Fibroblast of lung (primary cell): ENCODE results near the gene LSAMP. TPM values are rescaled to one million over a fixed set of nuclear protein-coding genes. Genes with fewer than 3 reads are reported as not detected.

Experiments
- DNase-seq, 2 donors: peaks; one replicate each; pipeline versions ENCODE4 v3.0.0 to v3.0.0-alpha.2; 2010; ENCODE audit warnings: low read depth in 2 of 2
- H2AFZ ChIP-seq: 2 replicates; pipeline ENCODE4 v1.5.1; 2012; ENCODE audit warnings: low read length, control low read depth, inconsistent platforms
- H3K27ac ChIP-seq: 2 replicates; pipeline ENCODE4 v1.5.1; 2011; ENCODE audit warnings: low read length, control low read depth; ENCODE audit not compliant: insufficient read depth
- H3K27me3 ChIP-seq: 2 replicates; pipeline ENCODE4 v1.5.1; 2011; ENCODE audit warnings: mild to moderate bottlenecking, low read length; ENCODE audit not compliant: control insufficient read depth, insufficient read depth
- H3K36me3 ChIP-seq: 2 replicates; pipeline ENCODE4 v1.5.1; 2011; ENCODE audit warnings: low read length; ENCODE audit not compliant: control insufficient read depth, insufficient read depth
- H3K4me1 ChIP-seq: 2 replicates; pipeline ENCODE4 v1.5.1; 2011; ENCODE audit warnings: low read length; ENCODE audit not compliant: control insufficient read depth, insufficient read depth; ENCODE audit errors: extremely low read depth
- H3K4me2 ChIP-seq: 2 replicates; pipeline ENCODE4 v1.5.1; 2011; ENCODE audit warnings: low read length, control low read depth; ENCODE audit not compliant: insufficient read depth; ENCODE audit errors: extremely low read depth
- H3K4me3 ChIP-seq, 4 experiments: fragments of 200-600 bp in 1 of 4; sonication (generic) in 1 of 4; replicated peaks in 1 of 4; 2 replicates each; pipeline ENCODE4 v1.5.1; 2011 to 2016; ENCODE audit warnings: low read length in 4 of 4, low read depth in 3 of 4, mild to moderate bottlenecking in 3 of 4, control low read depth in 2 of 4, inconsistent platforms in 1 of 4, mixed read lengths in 1 of 4; ENCODE audit not compliant: insufficient read depth in 1 of 4; ENCODE audit errors: control extremely low read depth in 1 of 4
- H3K79me2 ChIP-seq: 2 replicates; pipeline ENCODE4 v1.5.1; 2012; ENCODE audit warnings: mild to moderate bottlenecking, low read length, inconsistent platforms; ENCODE audit not compliant: control insufficient read depth, insufficient read depth
- H3K9ac ChIP-seq: 2 replicates; pipeline ENCODE4 v1.5.1; 2011; ENCODE audit warnings: mild to moderate bottlenecking, low read length, control low read depth; ENCODE audit not compliant: insufficient read depth
- H3K9me3 ChIP-seq: 2 replicates; pipeline ENCODE4 v1.5.1; 2012; ENCODE audit warnings: low read depth, low read length; ENCODE audit not compliant: control insufficient read depth, insufficient read depth
- H4K20me1 ChIP-seq: 2 replicates; pipeline ENCODE4 v1.5.1; 2011; ENCODE audit warnings: low read length; ENCODE audit not compliant: control insufficient read depth, insufficient read depth; ENCODE audit errors: extremely low read depth
- CTCF ChIP-seq, 2 donors: IDR thresholded peaks in 1 of 2; conservative IDR thresholded peaks in 1 of 2; 1 replicate in 1 of 2; 2 replicates in 1 of 2; pipeline ENCODE4 v1.5.1; 2011 to 2012; ENCODE audit warnings: low read length in 2 of 2, control low read depth in 1 of 2, inconsistent platforms in 1 of 2, low read depth in 1 of 2, mild to moderate bottlenecking in 1 of 2
- EZH2 ChIP-seq: IDR thresholded peaks from 2 replicates; pipeline ENCODE4 v1.5.1; 2012; ENCODE audit warnings: low read length, control low read depth, mild to moderate bottlenecking; ENCODE audit errors: missing control alignments
- polyA plus RNA-seq, 2 donors: library from polyadenylated mRNA; depleted of rRNA in 1 of 2; stranded (reverse) in 1 of 2; unstranded in 1 of 2; fragments of >200 nt; gene quantifications; 2 replicates each; pipeline ENCODE4 v1.2.1, GENCODE V29; 2011 to 2012; ENCODE audit warnings: missing spikeins in 1 of 2
- total RNA-seq: library from RNA; depleted of rRNA; stranded (reverse); fragments of >200 nt; gene quantifications from 2 replicates; pipeline ENCODE4 v1.2.1, GENCODE V29; 2014

LSAMP gene
- total and polyA plus RNA-seq, 2 donors (not counting 1 experiment from before 2014, with no cell fraction given): 4.8 to 5.9 TPM

DNA sequence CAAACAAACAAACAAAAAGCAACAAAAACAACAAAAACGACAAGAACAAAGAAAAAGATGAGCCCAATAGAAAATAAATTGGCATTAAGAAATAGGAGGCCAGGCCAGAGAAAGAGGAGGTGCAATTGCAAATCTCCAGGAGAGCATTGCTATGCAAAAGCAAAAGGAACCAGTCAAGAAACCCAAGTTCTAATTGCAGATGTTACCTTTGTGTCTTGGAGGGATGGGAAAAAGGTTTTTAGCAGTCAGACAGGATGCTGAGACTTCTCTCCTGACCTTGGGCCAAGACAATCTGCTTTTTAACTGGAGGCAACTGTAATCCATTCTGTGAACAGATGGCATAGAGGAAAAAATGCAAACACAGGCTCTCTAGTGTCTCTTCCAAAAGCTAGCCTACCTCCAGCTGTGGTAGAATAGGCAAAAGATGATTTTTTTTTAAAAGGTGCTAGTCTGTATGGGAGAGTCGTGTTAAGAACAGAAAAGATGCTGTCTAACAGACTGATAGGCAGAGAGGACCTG lies 56.4 kb downstream of the LSAMP start:
- Histone ChIP-seq H3K4me3 (no peak overlapping the region), H3K9me3 (no peaks in the 10 kb centered on the region), H3K4me1 (no peaks in the 10 kb centered on the region), H3K79me2 (no peaks in the 10 kb centered on the region), H3K36me3 (no peaks in the 10 kb centered on the region), H3K9ac (no peak overlapping the region), H3K27ac (no peak overlapping the region), H2AFZ (no peak overlapping the region), H3K27me3 (no peaks in the 10 kb centered on the region), H4K20me1 (no peaks in the 10 kb centered on the region), H3K4me2 (no peak overlapping the region)
- TF ChIP-seq EZH2 (no peak), CTCF (conservative IDR thresholded peaks at IDR 0.05 in 1 of 2, IDR thresholded peaks at IDR 0.05 in 1 of 2; ENCODE audit: low read depth in 1 of 2, low read length in 2 of 2) (no peak)
- DNase-seq: no peak

- Histone ChIP-seq H3K4me1 (no peaks in the 10 kb centered on the region), H3K27me3 (no peaks in the 10 kb centered on the region), H3K27ac (no peak overlapping the region), H4K20me1 (no peaks in the 10 kb centered on the region), H3K79me2 (no peaks in the 10 kb centered on the region), H3K4me3 (no peak overlapping the region), H2AFZ (no peak overlapping the region), H3K36me3 (no peaks in the 10 kb centered on the region), H3K9me3 (no peaks in the 10 kb centered on the region), H3K4me2 (no peak overlapping the region), H3K9ac (no peak overlapping the region)
- no peak for TF ChIP-seq EZH2
- no peak for TF ChIP-seq CTCF (conservative IDR thresholded peaks at IDR 0.05 in 1 of 2, IDR thresholded peaks at IDR 0.05 in 1 of 2; ENCODE audit: low read depth in 1 of 2, low read length in 2 of 2)
- DNase-seq: no peak
These were observed 59.1 kb downstream of the LSAMP start for GRCh38 chr3:116386168-116386567.

- no peaks in the 10 kb centered on the region for H3K4me1 ChIP-seq
- H3K27ac ChIP-seq: no peak overlapping the region
- no peak overlapping the region for H3K9ac ChIP-seq
- no peak for DNase-seq
- H3K9me3 ChIP-seq: no peaks in the 10 kb centered on the region
- no peaks in the 10 kb centered on the region for H4K20me1 ChIP-seq
- TF ChIP-seq CTCF (conservative IDR thresholded peaks at IDR 0.05 in 1 of 2, IDR thresholded peaks at IDR 0.05 in 1 of 2; ENCODE audit: low read depth in 1 of 2, low read length in 2 of 2) (no peak), EZH2 (no peak)
- no peaks in the 10 kb centered on the region for H3K27me3 ChIP-seq
- no peak overlapping the region for H3K4me3 ChIP-seq
- no peaks in the 10 kb centered on the region for H3K79me2 ChIP-seq
- no peaks in the 10 kb centered on the region for H3K36me3 ChIP-seq
- H2AFZ ChIP-seq: no peak overlapping the region
- H3K4me2 ChIP-seq: no peak overlapping the region
These were observed 60.6 kb downstream of the LSAMP start for GRCh38 chr3:116384717-116385116.
